Inferior parietal cortex (tissue), 1 donor: ENCODE data around the gene DYRK1B.
"Not testable (repeated sequence)": the region's sequence is repeated elsewhere in the genome, so short reads cannot be mapped to it uniquely, and the experiment has no call there.

Experiments
- DNase-seq: peaks from one replicate; pipeline ENCODE4 v3.0.0-alpha.2; 2016; ENCODE audit errors: extremely low spot score

DYRK1B gene

DNA sequence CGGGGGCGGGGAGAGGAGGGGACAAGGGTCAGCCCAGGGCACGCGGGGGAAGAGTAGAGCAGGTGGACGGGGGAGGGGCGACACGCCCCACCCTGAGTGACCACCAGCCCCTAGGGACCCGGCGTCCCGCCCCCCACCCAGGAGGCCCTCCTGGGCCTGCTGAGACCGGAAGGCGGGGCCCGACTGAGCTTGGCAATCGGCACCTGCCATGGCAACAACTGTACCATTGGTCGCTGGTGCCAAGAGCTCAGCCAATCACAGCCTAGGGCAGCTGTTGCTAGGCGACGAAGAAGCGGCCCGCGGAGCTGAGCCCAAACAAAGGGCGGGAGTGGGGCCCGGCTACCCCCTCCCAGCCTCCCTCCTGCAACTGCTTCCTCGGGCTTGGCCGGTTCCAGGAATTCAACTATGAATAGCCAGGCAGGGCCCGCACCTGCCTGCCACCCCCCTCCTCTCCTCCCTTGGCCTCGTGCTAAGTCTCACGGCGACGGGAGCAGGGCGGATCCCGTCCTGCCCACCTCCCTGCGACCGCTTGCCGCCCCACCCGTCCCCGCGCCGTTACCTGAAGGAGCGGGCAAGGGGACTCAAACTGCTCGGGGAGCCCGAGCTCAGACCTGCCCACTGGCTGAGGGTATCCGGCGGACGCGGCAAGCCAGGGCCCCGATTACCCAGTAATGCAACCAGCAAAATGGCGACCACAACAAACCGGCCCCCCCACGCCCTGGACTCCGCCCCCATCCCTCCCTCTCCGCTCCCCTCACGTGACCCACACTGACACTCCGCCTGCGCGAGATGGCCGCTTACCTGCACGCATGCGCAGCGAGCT is at the start of gene DYRK1B:
Gene DYRK1B (minus strand): TSS at position 699 of the 823 bp plus-strand sequence. CDS start 2,295 bp downstream, outside the sequence.
- DNase-seq = peak; percentile 96

- DNase-seq = not testable (repeated sequence)
Measured at GRCh38 chr19:39882645-39883044, 48.7 kb upstream of the DYRK1B start.

DNA sequence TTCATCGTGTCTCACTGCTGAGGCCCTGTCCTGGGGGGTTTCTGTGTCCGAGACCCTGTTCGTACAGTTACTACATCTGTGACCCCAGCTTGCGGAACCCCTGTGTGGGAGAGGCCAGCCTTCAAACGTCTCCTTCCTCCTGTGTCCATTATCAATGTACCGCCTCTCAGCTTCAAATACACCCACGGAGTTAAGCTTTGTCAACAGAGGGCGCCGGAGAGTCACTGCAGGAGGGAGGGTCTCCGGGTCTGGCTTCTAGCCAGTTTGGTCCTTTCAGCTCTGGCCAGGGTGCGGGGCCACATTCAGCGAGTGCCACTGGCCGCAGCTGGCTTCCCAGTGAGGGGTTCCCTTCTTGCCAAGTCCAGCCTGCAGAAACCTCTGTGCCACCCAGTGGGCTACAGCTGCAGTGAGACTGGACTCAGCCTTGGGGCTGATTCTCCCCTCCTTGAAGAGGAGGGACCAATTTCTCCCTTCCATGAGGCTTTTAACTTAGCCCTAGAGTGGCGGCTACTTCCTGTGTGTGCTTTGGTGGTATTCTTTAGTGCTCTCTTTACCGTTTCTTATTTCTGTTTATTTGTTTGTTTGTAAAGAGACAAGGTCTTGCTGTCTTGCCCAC is 47.6 kb upstream of the DYRK1B start:
- DNase-seq = not testable (repeated sequence)

DNA sequence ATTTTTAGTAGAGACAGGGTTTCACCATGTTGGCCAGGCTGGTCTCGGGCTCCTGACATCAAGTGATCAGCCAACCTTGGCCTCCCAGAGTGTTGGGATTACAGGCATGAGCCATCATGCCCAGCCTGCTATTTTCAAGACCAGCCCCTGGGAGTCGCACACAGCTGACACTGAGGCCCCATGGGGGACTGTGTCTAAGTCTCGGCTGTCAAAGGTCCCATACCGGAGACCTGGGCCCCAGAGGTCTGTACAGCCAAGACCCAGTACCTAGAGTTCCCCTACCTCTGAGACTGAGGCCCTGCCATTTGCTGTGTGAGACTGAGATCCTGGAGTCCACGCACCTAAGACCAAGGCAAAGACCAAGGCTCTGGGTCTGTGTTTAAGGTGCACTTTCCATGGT is 46.3 kb upstream of the DYRK1B start:
- DNase-seq = not testable (repeated sequence)

GRCh38 chr19:39879796-39880195 is 45.8 kb upstream of the DYRK1B start:
- not testable (repeated sequence) for DNase-seq

DNA sequence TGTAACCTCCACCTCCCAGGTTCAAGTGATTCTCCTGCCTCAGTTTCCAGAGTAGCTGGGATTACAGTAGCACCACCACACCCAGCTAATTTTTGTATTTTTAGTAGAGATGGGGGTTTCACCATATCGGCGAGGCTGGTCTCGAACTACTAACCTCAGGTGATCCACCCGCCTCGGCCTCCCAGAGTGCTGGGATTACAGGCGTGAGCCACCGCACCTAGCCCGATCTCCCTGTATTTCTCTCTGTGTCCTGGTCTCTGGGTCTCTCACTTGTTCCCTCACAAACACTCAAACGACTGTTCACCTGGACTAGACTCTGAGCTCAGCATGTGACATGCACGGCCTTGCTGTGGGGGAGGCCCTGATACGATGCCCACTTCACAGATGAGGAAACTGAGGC is 44.9 kb upstream of the DYRK1B start:
- DNase-seq = not testable (repeated sequence)

GRCh38 chr19:39878398-39878797 is 44.4 kb upstream of the DYRK1B start:
- DNase-seq = no peak

- DNase-seq = not testable (repeated sequence)
Measured at GRCh38 chr19:39877982-39878381, 44.0 kb upstream of the DYRK1B start.

- DNase-seq = not testable (repeated sequence)
Measured at GRCh38 chr19:39877488-39877887, 43.5 kb upstream of the DYRK1B start.

DNA sequence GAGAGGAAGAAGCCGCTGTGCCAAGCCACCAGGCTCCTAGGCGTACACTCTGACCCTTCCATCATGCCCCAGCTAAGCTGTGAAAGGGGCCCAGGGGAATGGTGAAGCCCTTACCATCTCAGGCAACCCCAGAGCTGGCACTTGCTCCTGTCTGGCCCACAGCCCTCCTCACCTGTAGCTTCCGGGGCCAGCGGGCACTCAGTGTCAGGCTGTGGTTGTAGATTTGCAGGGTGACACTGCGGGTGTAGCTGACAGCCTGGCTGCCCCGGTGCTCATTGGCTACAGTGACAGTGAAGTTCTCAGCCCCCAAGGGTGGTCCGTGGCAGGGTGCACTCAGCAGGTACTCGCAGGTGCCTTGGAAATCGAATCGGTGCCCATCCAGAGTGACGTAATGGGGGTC is 42.5 kb upstream of the DYRK1B start:
- DNase-seq = not testable (repeated sequence)

DNA sequence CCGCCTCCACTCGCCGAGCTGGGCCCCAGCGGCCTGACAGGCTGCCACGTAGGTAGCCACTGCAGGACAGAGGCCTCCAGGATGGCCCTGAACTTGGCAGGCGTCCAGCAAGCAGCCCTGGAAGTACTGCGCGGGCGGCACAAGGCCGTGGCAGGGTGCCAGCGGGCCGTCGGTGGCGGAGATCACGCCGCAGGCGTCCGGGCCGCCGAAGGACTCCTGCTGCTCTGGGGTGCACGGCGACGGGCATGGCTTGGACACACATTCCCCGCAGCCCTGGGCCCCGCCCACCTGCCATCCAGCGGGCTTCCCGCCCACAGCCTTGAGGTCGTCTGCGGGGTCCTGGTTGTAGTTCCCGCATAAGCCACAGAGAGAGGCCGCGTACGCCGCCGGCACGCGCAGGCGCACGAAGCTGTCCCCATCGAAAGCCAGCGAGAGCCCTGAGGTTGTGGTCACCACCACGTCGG is 41.5 kb upstream of the DYRK1B start:
- DNase-seq = not testable (repeated sequence)

GRCh38 chr19:39874404-39874803 is 40.4 kb upstream of the DYRK1B start:
- DNase-seq = no peak

GRCh38 chr19:39873385-39873784 is 39.4 kb upstream of the DYRK1B start:
- no peak for DNase-seq

DNA sequence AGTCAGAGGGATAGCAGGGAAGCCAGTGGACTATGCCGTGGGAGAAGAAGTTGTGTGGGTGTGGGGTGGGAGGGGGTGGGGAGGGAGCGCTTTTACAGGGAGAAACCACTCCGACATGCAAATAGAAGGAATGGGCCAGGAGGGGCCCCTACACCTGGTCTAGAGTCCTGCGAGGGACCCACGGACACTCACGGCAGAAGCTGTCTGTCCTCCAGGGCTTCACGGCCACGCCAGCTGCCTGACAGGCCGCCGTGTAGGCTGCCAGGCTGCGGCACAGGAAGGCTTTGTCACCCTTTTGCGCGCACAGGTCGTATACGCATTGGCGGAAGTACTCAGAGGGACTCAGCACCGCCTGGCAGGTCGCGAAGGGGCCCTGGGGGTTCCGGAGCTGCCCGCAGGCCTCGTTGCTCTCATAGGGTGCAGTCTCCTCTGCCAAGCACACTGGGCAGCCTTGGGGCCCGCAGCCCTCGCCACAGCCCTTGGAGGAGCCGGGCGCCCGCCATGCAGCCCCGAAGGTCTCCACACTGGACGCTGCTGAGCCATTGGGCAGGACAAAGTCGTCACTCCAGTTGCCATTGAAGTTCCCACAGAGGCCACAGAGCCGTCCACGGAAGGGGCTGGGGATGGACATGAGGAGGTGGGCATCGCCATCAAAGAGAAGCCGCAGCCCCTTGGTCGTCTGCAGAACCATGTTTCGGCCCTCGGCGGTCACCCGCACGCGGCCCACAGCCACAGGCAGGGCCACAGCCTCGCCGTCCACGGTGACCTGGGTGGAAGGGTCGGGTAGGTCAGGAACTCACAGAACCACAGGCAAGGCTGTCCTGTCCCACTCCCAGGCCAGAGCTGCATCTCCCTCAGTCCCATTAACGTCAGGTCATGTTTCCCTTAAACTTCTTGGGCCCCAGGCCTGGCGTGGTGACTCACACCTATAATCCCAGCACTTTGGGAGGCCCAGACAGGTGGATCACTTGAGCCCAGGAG is 38.2 kb upstream of the DYRK1B start:
- no peak for DNase-seq

- DNase-seq = no peak
Measured at GRCh38 chr19:39871362-39871761, 37.4 kb upstream of the DYRK1B start.

GRCh38 chr19:39870171-39870971 is 36.4 kb upstream of the DYRK1B start:
- no peak for DNase-seq

DNA sequence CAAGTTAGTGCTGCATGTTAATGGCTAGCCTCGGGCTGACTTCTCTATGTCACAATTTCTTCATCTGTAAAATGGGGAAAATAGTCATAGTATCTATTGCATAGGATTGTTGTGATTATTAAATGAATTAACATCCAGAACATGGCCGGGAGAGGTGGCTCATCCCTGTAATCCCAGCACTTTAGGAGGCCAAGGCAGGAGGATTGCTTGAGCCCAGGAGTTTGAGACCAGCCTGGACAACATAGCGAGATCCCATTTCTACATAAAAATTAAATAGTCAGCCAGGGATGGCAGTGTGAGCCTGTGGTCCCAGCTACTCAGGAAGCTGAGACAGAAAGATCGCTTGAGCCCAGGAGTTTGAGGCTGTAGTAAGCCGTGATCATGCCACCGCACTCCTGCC is 34.0 kb upstream of the DYRK1B start:
- DNase-seq = no peak

DNA sequence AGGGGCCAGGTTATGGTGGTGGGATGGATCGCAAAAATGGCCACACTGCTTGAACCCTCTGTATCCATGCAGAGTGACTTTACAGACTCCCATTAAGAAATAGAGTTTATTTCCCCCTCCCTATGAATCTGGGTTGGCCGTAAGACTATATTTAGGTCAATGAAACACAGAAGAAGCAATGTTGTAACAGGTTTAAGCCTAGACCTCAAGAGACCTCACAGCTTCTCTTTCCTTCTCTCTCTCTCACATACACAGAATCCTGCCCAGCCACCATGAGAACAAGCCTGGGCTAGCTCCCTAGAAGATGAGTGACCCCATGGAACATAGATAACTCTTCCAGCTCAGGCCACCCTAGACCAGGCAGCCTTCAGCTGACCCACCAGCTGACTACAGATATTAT is 33.2 kb upstream of the DYRK1B start:
- no peak for DNase-seq

GRCh38 chr19:39865953-39866352 is 32.0 kb upstream of the DYRK1B start:
- DNase-seq = no peak

DNA sequence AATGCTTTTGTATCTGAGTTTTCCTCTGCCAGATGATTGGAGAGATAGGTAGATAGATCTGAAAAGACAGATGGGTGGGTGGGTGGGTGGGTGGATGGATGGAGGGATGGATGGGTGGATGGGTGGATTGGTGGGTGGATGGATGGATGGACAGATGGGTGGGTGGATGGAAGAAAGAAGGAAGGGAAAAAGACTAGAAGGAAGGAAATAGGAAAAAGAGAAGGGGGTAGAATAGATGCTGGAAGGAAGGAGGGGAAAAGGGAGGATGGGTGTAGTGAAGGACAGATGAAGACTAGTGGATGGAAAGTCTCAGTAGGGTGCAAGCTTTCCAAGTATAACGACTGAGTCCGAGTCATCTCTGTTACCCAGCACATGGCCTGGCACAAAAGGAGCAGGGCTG is 31.2 kb upstream of the DYRK1B start:
- no peak for DNase-seq

- DNase-seq = no peak
Measured at GRCh38 chr19:39864118-39864517, 30.2 kb upstream of the DYRK1B start.
